IPS DF 6.9 (cell line): Measurements from ENCODE around the gene WDR86.

ENCODE experiments used
- DNase-seq: peaks from one replicate; pipeline ENCODE4 v3.0.0-alpha.2; 2013; ENCODE audit warnings: low read depth, low spot score
- H3K27ac ChIP-seq: one replicate; pipeline ENCODE4 v1.5.1; 2013; ENCODE audit warnings: low read length, control low read depth
- H3K27me3 ChIP-seq: 2 replicates; pipeline ENCODE4 v1.6.1; 2013; ENCODE audit warnings: mild to moderate bottlenecking, low read length; ENCODE audit not compliant: control insufficient read depth, insufficient read depth
- H3K36me3 ChIP-seq: 2 replicates; pipeline ENCODE4 v1.6.1; 2013; ENCODE audit warnings: low read length; ENCODE audit not compliant: control insufficient read depth, insufficient read depth
- H3K4me1 ChIP-seq: 2 replicates; pipeline ENCODE4 v1.6.1; 2013; ENCODE audit warnings: low read length; ENCODE audit not compliant: control insufficient read depth, insufficient read depth
- H3K4me3 ChIP-seq: 2 replicates; pipeline ENCODE4 v1.5.1; 2013; ENCODE audit warnings: mild to moderate bottlenecking, low read length
- H3K9me3 ChIP-seq: 2 replicates; pipeline ENCODE4 v1.6.1; 2013; ENCODE audit warnings: low read length, inconsistent platforms; ENCODE audit not compliant: control insufficient read depth, insufficient read depth
- WGBS: extraction: QIAGEN DNeasy Blood & Tissue Kit; methylation state at CpG from one replicate; pipeline ENCODE4 v1.1.7; 2013; ENCODE audit warnings: mixed read lengths, missing lambda C conversion rate; ENCODE audit not compliant: insufficient read length, insufficient coverage; 5-methylcytosine and 5-hydroxymethylcytosine counted together

Gene WDR86

GRCh38 chr7:151397026-151397425 is 12.8 kb downstream of the WDR86 start:
- Histone ChIP-seq H3K4me3 (no peak overlapping the region), H3K36me3 (peaks cover 6% of the 10 kb centered on the region; the same call in 1 of the 2 replicates), H3K27ac (no peak overlapping the region), H3K4me1 (peaks cover 5% of the 10 kb centered on the region; the same call in 1 of the 2 replicates), H3K9me3 (no peaks in the 10 kb centered on the region), H3K27me3 (no peaks in the 10 kb centered on the region)
- WGBS = no CpG with 5 or more reads among the region's 13 CpGs
- DNase-seq = no peak

GRCh38 chr7:151396328-151396970 is 13.4 kb downstream of the WDR86 start:
- Histone ChIP-seq H3K4me3 (no peak overlapping the region), H3K27me3 (no peaks in the 10 kb centered on the region), H3K36me3 (peaks cover 6% of the 10 kb centered on the region; the same call in 1 of the 2 replicates), H3K27ac (no peak overlapping the region), H3K9me3 (no peaks in the 10 kb centered on the region), H3K4me1 (peaks cover 5% of the 10 kb centered on the region; the same call in 1 of the 2 replicates)
- WGBS = no CpG with 5 or more reads among the region's 10 CpGs
- no peak for DNase-seq

- no CpG with 5 or more reads among the region's 13 CpGs for WGBS
- H3K9me3 ChIP-seq = no peaks in the 10 kb centered on the region
- H3K27me3 ChIP-seq = no peaks in the 10 kb centered on the region
- peaks cover 6% of the 10 kb centered on the region for H3K36me3 ChIP-seq
- H3K4me1 ChIP-seq = peaks cover 5% of the 10 kb centered on the region; the same call in 1 of the 2 replicates
- H3K27ac ChIP-seq = no peak overlapping the region
- no peak for DNase-seq
- H3K4me3 ChIP-seq = no peak overlapping the region
These were observed 14.8 kb downstream of the WDR86 start for GRCh38 chr7:151395036-151395367.

GRCh38 chr7:151394076-151395035 is 15.5 kb downstream of the WDR86 start:
- Histone ChIP-seq H3K27ac (no peak overlapping the region), H3K27me3 (no peaks in the 10 kb centered on the region), H3K9me3 (no peaks in the 10 kb centered on the region), H3K4me1 (peaks cover 5% of the 10 kb centered on the region; the same call in 1 of the 2 replicates), H3K4me3 (no peak overlapping the region), H3K36me3 (peaks cover 6% of the 10 kb centered on the region)
- no CpG with 5 or more reads among the region's 35 CpGs for WGBS
- DNase-seq = no peak

- no peaks in the 10 kb centered on the region for H3K9me3 ChIP-seq
- H3K27ac ChIP-seq = no peak overlapping the region
- no peaks in the 10 kb centered on the region for H3K27me3 ChIP-seq
- H3K4me3 ChIP-seq = no peak overlapping the region
- H3K4me1 ChIP-seq = 0 out of 2 replicates have a peak, but pooled peaks cover 5% of the 10 kb centered on the region
- WGBS = no CpG with 5 or more reads among the region's 31 CpGs
- no peak for DNase-seq
- H3K36me3 ChIP-seq = peaks cover 4% of the 10 kb centered on the region
These were observed 16.5 kb downstream of the WDR86 start for GRCh38 chr7:151393031-151393977.

GRCh38 chr7:151392426-151392825 is 17.4 kb downstream of the WDR86 start:
- no peaks in the 10 kb centered on the region for H3K27me3 ChIP-seq
- H3K4me3 ChIP-seq = no peak overlapping the region
- H3K9me3 ChIP-seq = no peaks in the 10 kb centered on the region
- no peak overlapping the region for H3K27ac ChIP-seq
- no CpG with 5 or more reads among the region's 13 CpGs for WGBS
- DNase-seq = no peak
- H3K36me3 ChIP-seq = no peaks in the 10 kb centered on the region; the same call in 1 of the 2 replicates
- 0 out of 2 replicates have a peak, but pooled peaks cover 5% of the 10 kb centered on the region for H3K4me1 ChIP-seq

GRCh38 chr7:151392002-151392401 is 17.8 kb downstream of the WDR86 start:
- Histone ChIP-seq H3K9me3 (no peaks in the 10 kb centered on the region), H3K36me3 (no peaks in the 10 kb centered on the region; the same call in 1 of the 2 replicates), H3K27me3 (no peaks in the 10 kb centered on the region), H3K27ac (no peak overlapping the region), H3K4me1 (0 out of 2 replicates have a peak, but pooled peaks cover 5% of the 10 kb centered on the region), H3K4me3 (no peak overlapping the region)
- DNase-seq = no peak
- no CpG with 5 or more reads among the region's 8 CpGs for WGBS

- WGBS = no CpG with 5 or more reads among the region's 9 CpGs
- Histone ChIP-seq H3K4me1 (0 out of 2 replicates have a peak, but pooled peaks cover 5% of the 10 kb centered on the region), H3K9me3 (no peaks in the 10 kb centered on the region), H3K36me3 (no peaks in the 10 kb centered on the region; the same call in 1 of the 2 replicates), H3K4me3 (no peak overlapping the region), H3K27me3 (no peaks in the 10 kb centered on the region), H3K27ac (no peak overlapping the region)
- no peak for DNase-seq
These were observed 18.5 kb downstream of the WDR86 start for GRCh38 chr7:151391358-151391730.

GRCh38 chr7:151390598-151391357 is 19.1 kb downstream of the WDR86 start:
- Histone ChIP-seq H3K27me3 (no peaks in the 10 kb centered on the region), H3K27ac (no peak overlapping the region), H3K36me3 (no peaks in the 10 kb centered on the region; the same call in 1 of the 2 replicates), H3K9me3 (no peaks in the 10 kb centered on the region), H3K4me1 (0 out of 2 replicates have a peak, but pooled peaks cover 4% of the 10 kb centered on the region), H3K4me3 (no peak overlapping the region)
- DNase-seq = no peak
- no CpG with 5 or more reads among the region's 25 CpGs for WGBS
